Panc1 (cell line): ENCODE measurements around the gene C2. TPM values are rescaled to one million over a fixed set of nuclear protein-coding genes. Genes with fewer than 3 reads are reported as not detected.

Source experiments
- ATAC-seq: fragments of 200-7000 bp; cut with Tn5 transposase; 2 replicates; pipeline ENCODE4 v1.9.1; 2020; ENCODE audit warnings: mild to moderate bottlenecking, moderate library complexity
- BruUV-seq: library from RNA; stranded (reverse); fragments of 400-500 nt; replicated peaks from 2 replicates; lab custom pipeline; 2021; lab: Mats Ljungman, UMichigan
- CTCF ChIA-PET: fragments of 300-600 bp; sonication (Branson Sonifier 250); formaldehyde crosslinking; loops from one replicate; lab custom pipeline; 2022; ENCODE audit warnings: antibody characterized with exemption; lab: Charles Lee
- POLR2A ChIA-PET: fragments of 300-600 bp; sonication (Branson Sonifier 250); formaldehyde crosslinking; loops from one replicate; lab custom pipeline; 2022; ENCODE audit warnings: antibody characterized with exemption; lab: Charles Lee
- DNase-seq: peaks from one replicate; pipeline ENCODE4 v3.0.0-alpha.2; 2010; ENCODE audit warnings: low read depth, low spot score
- H3K27ac ChIP-seq: 2 replicates; pipeline ENCODE4 v1.5.1; 2011; ENCODE audit warnings: mild to moderate bottlenecking, low read length, inconsistent platforms
- H3K27me3 ChIP-seq: fragments of 200-500 bp; sonication (Bioruptor generic); 2 replicates; pipeline ENCODE4 v1.6.0; 2014; ENCODE audit warnings: low read length, inconsistent platforms; ENCODE audit not compliant: control insufficient read depth, insufficient read depth
- H3K36me3 ChIP-seq: fragments of 200-500 bp; sonication (Bioruptor generic); 2 replicates; pipeline ENCODE4 v1.5.1; 2014; ENCODE audit warnings: inconsistent platforms, mild to moderate bottlenecking, low read length, moderate library complexity; ENCODE audit not compliant: control insufficient read depth, insufficient read depth
- H3K4me1 ChIP-seq: 2 replicates; pipeline ENCODE4 v1.5.1; 2011; ENCODE audit warnings: inconsistent platforms, mild to moderate bottlenecking, low read length, moderate library complexity; ENCODE audit not compliant: control insufficient read depth, insufficient read depth
- H3K4me3 ChIP-seq, 2 experiments: 2 replicates each; pipeline ENCODE4 v1.5.1; 2011 to 2012; ENCODE audit warnings: low read depth in 2 of 2, low read length in 2 of 2, mild to moderate bottlenecking in 2 of 2, inconsistent platforms in 1 of 2, moderate library complexity in 1 of 2
- H3K9me3 ChIP-seq: fragments of 200-500 bp; sonication (Bioruptor generic); 2 replicates; pipeline ENCODE4 v1.5.1; 2014; ENCODE audit warnings: low read depth, mild to moderate bottlenecking, inconsistent platforms, low read length, moderate library complexity; ENCODE audit not compliant: control insufficient read depth, insufficient read depth
- POLR2AphosphoS5 ChIP-seq: IDR thresholded peaks from 2 replicates; pipeline ENCODE4 v1.6.1; 2012; ENCODE audit warnings: mild to moderate bottlenecking, low read depth, low read length, moderate library complexity
- SIN3A ChIP-seq: IDR thresholded peaks from 2 replicates; pipeline ENCODE4 v1.6.1; 2012; ENCODE audit warnings: low read depth, mild to moderate bottlenecking, low read length, moderate library complexity, borderline replicate concordance; ENCODE audit not compliant: insufficient read depth
- TCF7L2 ChIP-seq: IDR thresholded peaks from 2 replicates; pipeline ENCODE4 v1.6.1; 2011; ENCODE audit warnings: mild to moderate bottlenecking, low read depth, low read length, inconsistent platforms
- in situ Hi-C: cut with HindIII; loops from 2 replicates; pipeline ENCODE4 v1.10.0; 2016; ENCODE audit warnings: low sequenced_read_pairs, low pct_unique_long_range_greater_than_20kb
- intact Hi-C: fragments of 100-400 bp; cut with micrococcal nuclease; formaldehyde crosslinking; loops from one replicate; pipeline ENCODE4 v1.10.0; 2022; ENCODE audit not compliant: unreplicated experiment
- total RNA-seq: library from RNA; stranded (reverse); gene quantifications from one replicate; pipeline ENCODE4 v1.2.1, GENCODE V29; 2021; ENCODE audit not compliant: unreplicated experiment
- TF ChIP-seq, protein P1 (sequence below), 2 experiments: IDR thresholded peaks; 2 replicates each; pipeline ENCODE4 v1.6.1; 2011 to 2012; ENCODE audit warnings: low read depth in 2 of 2, control low read depth in 1 of 2, low read length in 1 of 2, mild to moderate bottlenecking in 1 of 2, moderate library complexity in 1 of 2; ENCODE audit not compliant: insufficient read depth in 1 of 2
- TF ChIP-seq, protein P2 (sequence below): fragments of 450-650 bp; IDR thresholded peaks from 2 replicates; pipeline ENCODE4 v1.5.1; 2017; ENCODE audit warnings: mild to moderate bottlenecking

C2 gene
- total RNA-seq, 1 experiment from 2014 or later: 1.0 TPM

DNA sequence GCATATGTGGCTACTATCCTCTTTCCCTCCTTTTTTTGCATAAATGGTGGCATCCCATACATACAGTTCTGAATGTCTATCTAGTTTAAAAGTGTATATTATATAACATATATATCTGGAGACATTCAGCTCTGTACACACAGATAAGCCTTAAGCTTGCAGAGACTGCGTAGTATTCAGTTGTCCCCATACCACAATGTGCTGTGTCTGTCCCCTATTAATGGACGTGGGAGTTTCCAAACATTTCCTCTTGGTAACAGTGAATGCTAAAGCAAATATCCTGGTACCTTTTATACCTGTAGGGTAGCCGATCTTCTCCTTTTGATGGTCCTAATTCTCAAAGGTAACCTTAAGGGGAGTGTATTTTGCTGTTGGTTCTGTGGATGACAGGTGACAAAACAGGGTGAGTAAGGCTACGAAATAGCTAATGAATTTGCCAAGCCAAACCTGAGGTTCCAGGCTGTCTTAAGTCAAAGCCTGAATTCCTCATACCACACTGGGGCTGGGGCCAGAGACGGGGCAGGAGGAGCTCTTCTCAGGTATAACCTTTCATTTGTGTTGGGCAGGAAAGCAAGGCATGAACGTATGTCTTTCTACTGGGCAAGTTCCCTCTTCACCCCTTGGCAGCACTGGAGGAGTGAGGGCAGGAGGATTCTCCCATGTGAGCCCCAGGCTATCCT, 7.8 kb upstream of the C2 start:
- ChIA-PET CTCF (interaction anchor here (0.6 kb wide), 1 partner anchor 1469 kb away, joined by 8 read pairs; no protein-coding TSS in a partner anchor), POLR2A (interaction anchor here (0.6 kb wide), 1 partner anchor 89 kb away, joined by 3 read pairs; no protein-coding TSS in a partner anchor)
- Histone ChIP-seq H3K4me1 (no peaks in the 10 kb centered on the region), H3K9me3 (no peaks in the 10 kb centered on the region), H3K4me3 (no peak overlapping the region), H3K27me3 (no peaks in the 10 kb centered on the region), H3K27ac (no peak overlapping the region), H3K36me3 (no peaks in the 10 kb centered on the region)
- DNase-seq: no peak
- BruUV-seq: no TSS peak
- in situ Hi-C loops: no loop called here
- intact Hi-C loops: no loop called here
- TF ChIP-seq, protein P1, sequence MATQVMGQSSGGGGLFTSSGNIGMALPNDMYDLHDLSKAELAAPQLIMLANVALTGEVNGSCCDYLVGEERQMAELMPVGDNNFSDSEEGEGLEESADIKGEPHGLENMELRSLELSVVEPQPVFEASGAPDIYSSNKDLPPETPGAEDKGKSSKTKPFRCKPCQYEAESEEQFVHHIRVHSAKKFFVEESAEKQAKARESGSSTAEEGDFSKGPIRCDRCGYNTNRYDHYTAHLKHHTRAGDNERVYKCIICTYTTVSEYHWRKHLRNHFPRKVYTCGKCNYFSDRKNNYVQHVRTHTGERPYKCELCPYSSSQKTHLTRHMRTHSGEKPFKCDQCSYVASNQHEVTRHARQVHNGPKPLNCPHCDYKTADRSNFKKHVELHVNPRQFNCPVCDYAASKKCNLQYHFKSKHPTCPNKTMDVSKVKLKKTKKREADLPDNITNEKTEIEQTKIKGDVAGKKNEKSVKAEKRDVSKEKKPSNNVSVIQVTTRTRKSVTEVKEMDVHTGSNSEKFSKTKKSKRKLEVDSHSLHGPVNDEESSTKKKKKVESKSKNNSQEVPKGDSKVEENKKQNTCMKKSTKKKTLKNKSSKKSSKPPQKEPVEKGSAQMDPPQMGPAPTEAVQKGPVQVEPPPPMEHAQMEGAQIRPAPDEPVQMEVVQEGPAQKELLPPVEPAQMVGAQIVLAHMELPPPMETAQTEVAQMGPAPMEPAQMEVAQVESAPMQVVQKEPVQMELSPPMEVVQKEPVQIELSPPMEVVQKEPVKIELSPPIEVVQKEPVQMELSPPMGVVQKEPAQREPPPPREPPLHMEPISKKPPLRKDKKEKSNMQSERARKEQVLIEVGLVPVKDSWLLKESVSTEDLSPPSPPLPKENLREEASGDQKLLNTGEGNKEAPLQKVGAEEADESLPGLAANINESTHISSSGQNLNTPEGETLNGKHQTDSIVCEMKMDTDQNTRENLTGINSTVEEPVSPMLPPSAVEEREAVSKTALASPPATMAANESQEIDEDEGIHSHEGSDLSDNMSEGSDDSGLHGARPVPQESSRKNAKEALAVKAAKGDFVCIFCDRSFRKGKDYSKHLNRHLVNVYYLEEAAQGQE (IDR thresholded peaks at IDR 0.05; ENCODE audit: insufficient read depth in 1 of 2, low read depth in 2 of 2, low read length in 1 of 2): no peak
- TF ChIP-seq POLR2AphosphoS5 (no peak), SIN3A (no peak), TCF7L2 (no peak)
- TF ChIP-seq, protein P2, sequence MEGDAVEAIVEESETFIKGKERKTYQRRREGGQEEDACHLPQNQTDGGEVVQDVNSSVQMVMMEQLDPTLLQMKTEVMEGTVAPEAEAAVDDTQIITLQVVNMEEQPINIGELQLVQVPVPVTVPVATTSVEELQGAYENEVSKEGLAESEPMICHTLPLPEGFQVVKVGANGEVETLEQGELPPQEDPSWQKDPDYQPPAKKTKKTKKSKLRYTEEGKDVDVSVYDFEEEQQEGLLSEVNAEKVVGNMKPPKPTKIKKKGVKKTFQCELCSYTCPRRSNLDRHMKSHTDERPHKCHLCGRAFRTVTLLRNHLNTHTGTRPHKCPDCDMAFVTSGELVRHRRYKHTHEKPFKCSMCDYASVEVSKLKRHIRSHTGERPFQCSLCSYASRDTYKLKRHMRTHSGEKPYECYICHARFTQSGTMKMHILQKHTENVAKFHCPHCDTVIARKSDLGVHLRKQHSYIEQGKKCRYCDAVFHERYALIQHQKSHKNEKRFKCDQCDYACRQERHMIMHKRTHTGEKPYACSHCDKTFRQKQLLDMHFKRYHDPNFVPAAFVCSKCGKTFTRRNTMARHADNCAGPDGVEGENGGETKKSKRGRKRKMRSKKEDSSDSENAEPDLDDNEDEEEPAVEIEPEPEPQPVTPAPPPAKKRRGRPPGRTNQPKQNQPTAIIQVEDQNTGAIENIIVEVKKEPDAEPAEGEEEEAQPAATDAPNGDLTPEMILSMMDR: no peak
- no peak for ATAC-seq

DNA sequence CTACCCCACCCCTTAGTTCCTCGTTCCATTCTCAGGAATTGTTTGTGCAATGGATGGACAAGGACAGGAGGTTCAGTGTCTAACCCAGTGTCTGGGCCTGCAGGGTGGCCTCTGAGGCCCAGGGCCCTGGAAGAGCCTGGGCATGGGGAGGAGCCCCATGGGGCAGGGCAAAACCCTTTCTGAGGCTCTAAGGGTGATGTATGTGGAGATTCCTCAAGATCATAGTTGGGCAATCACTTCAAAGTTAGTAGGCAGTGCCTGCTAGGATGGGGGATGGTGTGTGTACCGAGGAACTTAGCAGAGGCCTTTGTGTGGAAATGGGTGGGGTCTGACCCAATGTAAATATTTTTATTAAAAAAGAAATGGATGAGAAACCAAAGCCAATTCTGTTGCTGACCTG, 6.7 kb upstream of the C2 start:
- H3K4me3 ChIP-seq: no peak overlapping the region
- intact Hi-C loops (no loop called here), in situ Hi-C loops (no loop called here)
- H3K27ac ChIP-seq: no peak overlapping the region
- DNase-seq (no peak), ATAC-seq (no peak)
- CTCF ChIA-PET: no interaction called here
- H3K9me3 ChIP-seq: no peaks in the 10 kb centered on the region
- TF ChIP-seq POLR2AphosphoS5: no peak
- TF ChIP-seq, protein P2: no peak
- TF ChIP-seq TCF7L2: no peak
- TF ChIP-seq SIN3A: no peak
- TF ChIP-seq, protein P1 (IDR thresholded peaks at IDR 0.05; ENCODE audit: insufficient read depth in 1 of 2, low read depth in 2 of 2, low read length in 1 of 2): no peak
- POLR2A ChIA-PET: no interaction called here
- no peaks in the 10 kb centered on the region for H3K36me3 ChIP-seq
- no peaks in the 10 kb centered on the region for H3K27me3 ChIP-seq
- BruUV-seq: no TSS peak
- no peaks in the 10 kb centered on the region for H3K4me1 ChIP-seq
